Astrocyte (in vitro differentiated cells and primary cell): ENCODE data around the gene MAP7D2. TPM values are rescaled to one million over a fixed set of nuclear protein-coding genes. Genes with fewer than 3 reads are reported as not detected.

Experiments used
- DNase-seq: peaks from one replicate; pipeline ENCODE4 v3.0.0-alpha.2; 2010; ENCODE audit warnings: low read depth
- FAIRE-seq: peaks from 2 replicates; lab custom pipeline; 2011; peaks lifted over from hg19 to GRCh38; lab: Jason Lieb, UNC
- H2AFZ ChIP-seq: 2 replicates; pipeline ENCODE4 v1.6.0; 2012; ENCODE audit warnings: low read depth, low read length, inconsistent platforms
- H3K27ac ChIP-seq: 2 replicates; pipeline ENCODE4 v1.5.1; 2011; ENCODE audit warnings: low read depth, low read length, inconsistent platforms
- H3K27me3 ChIP-seq: 2 replicates; pipeline ENCODE4 v1.6.0; 2011; ENCODE audit warnings: low read length, inconsistent platforms; ENCODE audit not compliant: insufficient read depth
- H3K36me3 ChIP-seq: 2 replicates; pipeline ENCODE4 v1.5.1; 2011; ENCODE audit warnings: low read length, inconsistent platforms; ENCODE audit not compliant: insufficient read depth
- H3K4me1 ChIP-seq: 2 replicates; pipeline ENCODE4 v1.5.1; 2011; ENCODE audit warnings: low read length, inconsistent platforms; ENCODE audit not compliant: insufficient read depth
- H3K4me2 ChIP-seq: 2 replicates; pipeline ENCODE4 v1.6.0; 2012; ENCODE audit warnings: low read length, inconsistent platforms
- H3K4me3 ChIP-seq: 2 replicates; pipeline ENCODE4 v1.5.1; 2011; ENCODE audit warnings: low read depth, mild to moderate bottlenecking, low read length, inconsistent platforms; ENCODE audit not compliant: insufficient read depth
- H3K79me2 ChIP-seq: 2 replicates; pipeline ENCODE4 v1.6.0; 2012; ENCODE audit warnings: mild to moderate bottlenecking, low read length, inconsistent platforms; ENCODE audit not compliant: insufficient read depth
- H3K9ac ChIP-seq: 2 replicates; pipeline ENCODE4 v1.6.0; 2012; ENCODE audit warnings: mild to moderate bottlenecking, low read length, inconsistent platforms
- H3K9me3 ChIP-seq: 2 replicates; pipeline ENCODE4 v1.5.1; 2012; ENCODE audit warnings: low read depth, mild to moderate bottlenecking, low read length, inconsistent platforms; ENCODE audit not compliant: insufficient read depth
- H4K20me1 ChIP-seq: 2 replicates; pipeline ENCODE4 v1.6.0; 2012; ENCODE audit warnings: low read length, inconsistent platforms; ENCODE audit not compliant: insufficient read depth
- H3K27ac Mint-ChIP-seq: one replicate; pipeline ENCODE4 v1.8.0; 2021; ENCODE audit warnings: mild to moderate bottlenecking, mixed read lengths; ENCODE audit not compliant: unreplicated experiment
- H3K27me3 Mint-ChIP-seq: one replicate; pipeline ENCODE4 v1.8.0; 2021; ENCODE audit warnings: low read depth, mixed read lengths; ENCODE audit not compliant: unreplicated experiment
- H3K36me3 Mint-ChIP-seq: one replicate; pipeline ENCODE4 v1.8.0; 2021; ENCODE audit warnings: low read depth, mixed read lengths; ENCODE audit not compliant: unreplicated experiment
- H3K4me1 Mint-ChIP-seq: one replicate; pipeline ENCODE4 v1.8.0; 2021; ENCODE audit warnings: low read depth, mixed read lengths; ENCODE audit not compliant: unreplicated experiment
- H3K4me3 Mint-ChIP-seq: one replicate; pipeline ENCODE4 v1.8.0; 2021; ENCODE audit warnings: mild to moderate bottlenecking, moderate library complexity, mixed read lengths; ENCODE audit not compliant: unreplicated experiment
- H3K9me3 Mint-ChIP-seq: one replicate; pipeline ENCODE4 v1.8.0; 2021; ENCODE audit warnings: mild to moderate bottlenecking, mixed read lengths; ENCODE audit not compliant: unreplicated experiment
- CTCF ChIP-seq: IDR thresholded peaks from 2 replicates; pipeline ENCODE4 v1.5.1; 2011; ENCODE audit warnings: low read depth, mild to moderate bottlenecking, inconsistent platforms, low read length, moderate library complexity; ENCODE audit not compliant: insufficient read depth
- EZH2 ChIP-seq: IDR thresholded peaks from 2 replicates; pipeline ENCODE4 v1.6.1; 2012; ENCODE audit warnings: mild to moderate bottlenecking, low read length, inconsistent platforms; ENCODE audit not compliant: insufficient read depth
- total RNA-seq: library from RNA; stranded (reverse); gene quantifications from 2 replicates; pipeline ENCODE4 v1.2.1, GENCODE V29; 2021

Gene MAP7D2
- total RNA-seq, 1 donor from 2014 or later = 1.3 TPM

DNA sequence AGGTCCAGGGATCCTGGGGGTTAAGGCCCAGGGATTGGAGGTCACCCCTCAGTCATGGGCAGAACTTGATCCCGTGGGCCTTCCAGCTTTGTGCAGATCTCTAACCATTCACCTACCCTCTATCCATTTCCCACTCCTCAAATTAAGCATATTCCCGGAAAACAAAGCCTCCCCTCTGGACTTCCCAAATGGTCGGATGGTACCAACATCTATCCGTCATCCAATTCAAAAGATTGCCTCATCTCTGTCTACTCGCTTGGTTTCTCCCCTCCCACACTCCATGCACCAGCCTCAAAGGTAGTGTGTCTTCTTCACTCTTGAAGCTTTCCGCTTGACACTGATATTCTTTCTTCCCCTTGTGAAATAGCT is 125.4 kb downstream of the MAP7D2 start:
- no peak overlapping the region for H3K27ac ChIP-seq
- H4K20me1 ChIP-seq = no peaks in the 10 kb centered on the region
- Mint-ChIP-seq H3K4me3 (peak overlapping the region; percentile 64), H3K4me1 (peaks cover 2% of the 10 kb centered on the region), H3K36me3 (no peaks in the 10 kb centered on the region), H3K27ac (peak overlapping the region; percentile 50), H3K9me3 (no peaks in the 10 kb centered on the region), H3K27me3 (peaks cover 1% of the 10 kb centered on the region)
- H3K27me3 ChIP-seq = no peaks in the 10 kb centered on the region
- peak overlapping the region; percentile 16 for H3K4me3 ChIP-seq
- no peak for DNase-seq
- peaks cover 11% of the 10 kb centered on the region for H3K79me2 ChIP-seq
- H3K4me1 ChIP-seq = no peaks in the 10 kb centered on the region
- no peak for FAIRE-seq
- H3K36me3 ChIP-seq = no peaks in the 10 kb centered on the region
- TF ChIP-seq EZH2 (no peak), CTCF (no peak)
- no peak overlapping the region for H3K9ac ChIP-seq
- no peaks in the 10 kb centered on the region for H3K9me3 ChIP-seq
- peak overlapping the region; percentile 78 for H3K4me2 ChIP-seq
- peak overlapping the region; percentile 70 for H2AFZ ChIP-seq

DNA sequence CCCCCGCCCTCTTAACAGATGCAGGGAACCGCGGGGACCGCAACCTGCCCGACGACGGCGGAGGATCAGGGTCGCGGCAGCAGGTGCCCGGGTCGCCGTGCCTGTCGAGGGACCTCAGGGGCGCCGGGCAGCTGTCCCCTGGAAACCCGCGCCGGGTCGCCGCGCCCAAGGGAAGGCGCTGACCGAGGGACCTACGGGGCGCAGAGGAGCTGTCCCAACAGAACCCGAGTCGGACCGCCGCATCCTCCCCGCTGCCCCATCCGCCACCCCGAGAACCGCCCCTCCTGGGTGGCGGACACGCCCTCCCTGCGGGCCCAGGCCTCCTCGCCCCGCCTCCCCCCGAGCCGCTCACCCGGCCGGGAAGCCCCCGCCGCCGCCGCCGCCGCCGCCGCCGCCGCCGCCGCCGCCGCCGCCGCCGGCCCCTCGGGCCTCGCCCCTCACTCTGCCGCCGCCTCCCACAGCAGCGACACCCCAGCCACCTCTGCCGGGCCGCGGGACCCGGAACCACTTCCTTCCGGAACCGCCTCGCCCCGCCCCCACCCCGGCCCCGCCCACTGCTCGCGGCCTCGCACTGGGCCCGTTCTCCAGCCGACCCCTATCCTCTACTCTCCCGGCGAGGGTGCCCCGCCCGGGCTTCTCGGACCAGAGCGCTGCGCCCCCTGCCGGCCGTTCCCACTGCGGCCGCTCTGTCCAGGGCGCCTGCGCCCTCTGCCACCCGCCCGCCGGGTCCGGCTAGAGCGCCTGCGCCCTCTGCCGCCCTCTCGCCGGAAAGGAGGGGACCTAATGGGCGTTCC is 126.0 kb downstream of the MAP7D2 start, which contains the start of gene BCLAF3:
Gene BCLAF3 (minus strand): TSS at position 506 of the 794 bp plus-strand sequence. CDS start 20,797 bp downstream, outside the sequence.
- Histone ChIP-seq H3K27me3 (no peaks in the 10 kb centered on the region), H4K20me1 (no peaks in the 10 kb centered on the region), H3K27ac (no peak within 1 kb of the TSS), H3K4me2 (peak within 1 kb of the TSS; percentile 87), H2AFZ (peak within 1 kb of the TSS; percentile 75), H3K9ac (peak within 1 kb of the TSS; percentile 81), H3K4me3 (peak within 1 kb of the TSS; percentile 66), H3K36me3 (no peaks in the 10 kb centered on the region), H3K79me2 (peaks cover 11% of the 10 kb centered on the region), H3K9me3 (no peaks in the 10 kb centered on the region), H3K4me1 (no peaks in the 10 kb centered on the region)
- no peaks in the 10 kb centered on the region for H3K36me3 Mint-ChIP-seq
- FAIRE-seq = no peak
- peak within 1 kb of the TSS; percentile 94 for H3K4me3 Mint-ChIP-seq
- peak; percentile 55 for DNase-seq
- H3K9me3 Mint-ChIP-seq = no peaks in the 10 kb centered on the region
- H3K4me1 Mint-ChIP-seq = peaks cover 4% of the 10 kb centered on the region
- TF ChIP-seq CTCF (peak; percentile 17), EZH2 (no peak)
- H3K27me3 Mint-ChIP-seq = no peaks in the 10 kb centered on the region
- peak within 1 kb of the TSS; percentile 89 for H3K27ac Mint-ChIP-seq

- Histone ChIP-seq H3K36me3 (no peaks in the 10 kb centered on the region), H3K4me2 (peak overlapping the region; percentile 87), H3K4me1 (no peaks in the 10 kb centered on the region), H3K27ac (no peak overlapping the region), H3K9ac (peak overlapping the region; percentile 81), H3K27me3 (no peaks in the 10 kb centered on the region), H3K9me3 (no peaks in the 10 kb centered on the region), H2AFZ (peak overlapping the region; percentile 75), H3K4me3 (peak overlapping the region; percentile 66), H4K20me1 (no peaks in the 10 kb centered on the region), H3K79me2 (peaks cover 11% of the 10 kb centered on the region)
- H3K27ac Mint-ChIP-seq = peak overlapping the region; percentile 89
- peaks cover 4% of the 10 kb centered on the region for H3K4me1 Mint-ChIP-seq
- no peak for TF ChIP-seq EZH2
- TF ChIP-seq CTCF = no peak
- H3K4me3 Mint-ChIP-seq = peak overlapping the region; percentile 94
- no peaks in the 10 kb centered on the region for H3K36me3 Mint-ChIP-seq
- no peak for DNase-seq
- FAIRE-seq = no peak
- no peaks in the 10 kb centered on the region for H3K9me3 Mint-ChIP-seq
- no peaks in the 10 kb centered on the region for H3K27me3 Mint-ChIP-seq
Measured at GRCh38 chrX:19990151-19990555, 126.6 kb downstream of the MAP7D2 start.
